Bronchial epithelial cell (primary cell): ENCODE results near the gene PRM3. TPM values are rescaled to one million over a fixed set of nuclear protein-coding genes. Genes with fewer than 3 reads are reported as not detected.

Experiments used
- DNase-seq: peaks from one replicate; pipeline ENCODE4 v3.0.0-alpha.2; 2010; ENCODE audit warnings: low read depth
- FAIRE-seq: peaks from 2 replicates; lab custom pipeline; 2011; peaks lifted over from hg19 to GRCh38; lab: Jason Lieb, UNC
- H3K27me3 ChIP-seq: 2 replicates; pipeline ENCODE4 v1.5.1; 2011; ENCODE audit warnings: low read length; ENCODE audit not compliant: control insufficient read depth, insufficient read depth
- H3K36me3 ChIP-seq: 2 replicates; pipeline ENCODE4 v1.5.1; 2011; ENCODE audit warnings: low read length; ENCODE audit not compliant: control insufficient read depth, insufficient read depth
- H3K4me3 ChIP-seq: 2 replicates; pipeline ENCODE4 v1.5.1; 2011; ENCODE audit warnings: mild to moderate bottlenecking, low read depth, low read length, control low read depth
- total RNA-seq: library from RNA; depleted of rRNA; stranded (reverse); fragments of >200 nt; gene quantifications from 2 replicates; pipeline ENCODE4 v1.2.1, GENCODE V29; 2014
- TF ChIP-seq, protein P1 (sequence below): IDR thresholded peaks from 2 replicates; pipeline ENCODE4 v1.5.1; 2011; ENCODE audit warnings: mild to moderate bottlenecking, moderate library complexity, low read length, control low read depth, inconsistent platforms; ENCODE audit not compliant: insufficient read depth, severe bottlenecking

The PRM3 gene
- total RNA-seq, 1 donor from 2014 or later = not detected

DNA sequence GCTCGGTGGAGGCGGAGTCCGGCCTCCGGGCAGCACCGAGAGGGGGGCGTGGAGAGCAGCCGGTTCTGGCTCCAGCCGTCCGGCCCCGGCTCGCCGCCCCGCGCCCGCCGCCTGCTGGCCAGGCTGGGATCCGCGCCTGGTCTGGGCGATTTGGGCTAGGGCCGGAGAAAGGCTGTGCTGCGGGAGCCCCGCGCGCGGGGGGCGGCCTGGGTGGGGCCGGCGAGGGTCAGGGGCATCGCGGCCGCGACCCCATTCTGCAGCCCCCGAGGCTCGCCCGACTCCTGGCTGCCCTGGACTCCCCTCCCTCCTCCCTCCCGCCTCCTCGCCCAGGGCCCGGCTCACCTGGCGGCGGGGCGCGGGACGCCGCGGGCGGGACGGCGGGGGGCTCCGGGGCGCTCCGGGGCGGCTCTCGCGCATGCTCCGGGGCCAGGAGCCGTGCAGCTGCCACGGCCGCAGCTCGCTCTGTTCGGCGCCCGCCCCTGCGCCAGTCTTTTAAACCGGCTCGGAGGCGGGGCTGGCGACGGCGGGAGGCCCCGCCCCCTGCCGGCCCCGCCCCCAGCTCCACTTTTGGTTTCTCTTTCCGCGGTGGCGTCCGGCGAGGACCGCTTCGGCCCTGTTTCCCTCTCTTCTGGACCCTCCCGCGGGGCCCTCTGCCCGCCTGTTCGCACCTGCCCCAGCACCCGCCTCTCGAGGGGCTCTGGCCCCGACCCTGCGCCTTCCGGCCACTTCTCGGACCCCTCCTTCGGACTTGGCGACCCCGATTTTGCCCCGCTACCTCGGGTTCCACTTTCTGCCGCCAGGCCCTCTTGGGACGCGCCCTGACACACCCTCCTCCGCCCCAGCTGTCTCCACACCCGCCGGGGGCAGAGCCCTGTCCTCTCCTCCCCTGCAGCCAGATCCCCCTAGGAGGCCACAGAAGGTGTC, 17.4 kb downstream of the PRM3 start, which contains the start of gene SOCS1:
Gene SOCS1 (minus strand): TSS at position 468 of the 924 bp plus-strand sequence. CDS start 726 bp downstream, outside the sequence.
- FAIRE-seq (no peak), DNase-seq (peak; percentile 50)
- H3K4me3 ChIP-seq = peak within 1 kb of the TSS; percentile 70

DNA sequence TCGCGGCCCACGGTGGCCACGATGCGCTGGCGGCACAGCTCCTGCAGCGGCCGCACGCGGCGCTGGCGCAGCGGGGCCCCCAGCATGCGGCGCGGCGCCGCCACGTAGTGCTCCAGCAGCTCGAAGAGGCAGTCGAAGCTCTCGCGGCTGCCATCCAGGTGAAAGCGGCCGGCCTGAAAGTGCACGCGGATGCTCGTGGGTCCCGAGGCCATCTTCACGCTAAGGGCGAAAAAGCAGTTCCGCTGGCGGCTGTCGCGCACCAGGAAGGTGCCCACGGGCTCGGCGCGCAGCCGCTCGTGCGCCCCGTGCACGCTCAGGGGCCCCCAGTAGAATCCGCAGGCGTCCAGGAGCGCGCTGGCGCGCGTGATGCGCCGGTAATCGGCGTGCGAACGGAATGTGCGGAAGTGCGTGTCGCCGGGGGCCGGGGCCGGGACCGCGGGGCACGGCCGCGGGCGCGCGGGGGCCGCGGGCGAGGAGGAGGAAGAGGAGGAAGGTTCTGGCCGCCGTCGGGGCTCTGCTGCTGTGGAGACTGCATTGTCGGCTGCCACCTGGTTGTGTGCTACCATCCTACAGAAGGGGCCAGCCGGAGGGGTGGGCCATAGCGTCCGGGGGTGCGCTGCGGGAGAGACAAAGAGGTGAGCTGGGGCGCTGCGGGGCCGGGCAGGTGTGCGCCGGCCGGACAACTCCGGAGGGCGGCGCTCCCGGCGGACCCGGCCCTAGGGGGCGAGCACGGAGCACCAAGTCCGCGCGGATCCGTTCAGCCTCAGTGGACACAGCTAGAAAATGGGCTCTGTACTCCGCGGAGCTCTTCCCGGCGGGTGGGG, 18.3 kb downstream of the PRM3 start:
- DNase-seq (peak; percentile 21), FAIRE-seq (no peak)
- peak overlapping the region; percentile 70 for H3K4me3 ChIP-seq
- TF ChIP-seq, protein P1, sequence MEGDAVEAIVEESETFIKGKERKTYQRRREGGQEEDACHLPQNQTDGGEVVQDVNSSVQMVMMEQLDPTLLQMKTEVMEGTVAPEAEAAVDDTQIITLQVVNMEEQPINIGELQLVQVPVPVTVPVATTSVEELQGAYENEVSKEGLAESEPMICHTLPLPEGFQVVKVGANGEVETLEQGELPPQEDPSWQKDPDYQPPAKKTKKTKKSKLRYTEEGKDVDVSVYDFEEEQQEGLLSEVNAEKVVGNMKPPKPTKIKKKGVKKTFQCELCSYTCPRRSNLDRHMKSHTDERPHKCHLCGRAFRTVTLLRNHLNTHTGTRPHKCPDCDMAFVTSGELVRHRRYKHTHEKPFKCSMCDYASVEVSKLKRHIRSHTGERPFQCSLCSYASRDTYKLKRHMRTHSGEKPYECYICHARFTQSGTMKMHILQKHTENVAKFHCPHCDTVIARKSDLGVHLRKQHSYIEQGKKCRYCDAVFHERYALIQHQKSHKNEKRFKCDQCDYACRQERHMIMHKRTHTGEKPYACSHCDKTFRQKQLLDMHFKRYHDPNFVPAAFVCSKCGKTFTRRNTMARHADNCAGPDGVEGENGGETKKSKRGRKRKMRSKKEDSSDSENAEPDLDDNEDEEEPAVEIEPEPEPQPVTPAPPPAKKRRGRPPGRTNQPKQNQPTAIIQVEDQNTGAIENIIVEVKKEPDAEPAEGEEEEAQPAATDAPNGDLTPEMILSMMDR = peak; percentile 15
- no peaks in the 10 kb centered on the region for H3K27me3 ChIP-seq
- H3K36me3 ChIP-seq = no peaks in the 10 kb centered on the region

More for the DNA sequence above, 17.4 kb downstream of the PRM3 start, which contains the start of gene SOCS1:
- no peaks in the 10 kb centered on the region for H3K36me3 ChIP-seq
- TF ChIP-seq, protein P1 = peak; percentile 71
- no peaks in the 10 kb centered on the region for H3K27me3 ChIP-seq

DNA sequence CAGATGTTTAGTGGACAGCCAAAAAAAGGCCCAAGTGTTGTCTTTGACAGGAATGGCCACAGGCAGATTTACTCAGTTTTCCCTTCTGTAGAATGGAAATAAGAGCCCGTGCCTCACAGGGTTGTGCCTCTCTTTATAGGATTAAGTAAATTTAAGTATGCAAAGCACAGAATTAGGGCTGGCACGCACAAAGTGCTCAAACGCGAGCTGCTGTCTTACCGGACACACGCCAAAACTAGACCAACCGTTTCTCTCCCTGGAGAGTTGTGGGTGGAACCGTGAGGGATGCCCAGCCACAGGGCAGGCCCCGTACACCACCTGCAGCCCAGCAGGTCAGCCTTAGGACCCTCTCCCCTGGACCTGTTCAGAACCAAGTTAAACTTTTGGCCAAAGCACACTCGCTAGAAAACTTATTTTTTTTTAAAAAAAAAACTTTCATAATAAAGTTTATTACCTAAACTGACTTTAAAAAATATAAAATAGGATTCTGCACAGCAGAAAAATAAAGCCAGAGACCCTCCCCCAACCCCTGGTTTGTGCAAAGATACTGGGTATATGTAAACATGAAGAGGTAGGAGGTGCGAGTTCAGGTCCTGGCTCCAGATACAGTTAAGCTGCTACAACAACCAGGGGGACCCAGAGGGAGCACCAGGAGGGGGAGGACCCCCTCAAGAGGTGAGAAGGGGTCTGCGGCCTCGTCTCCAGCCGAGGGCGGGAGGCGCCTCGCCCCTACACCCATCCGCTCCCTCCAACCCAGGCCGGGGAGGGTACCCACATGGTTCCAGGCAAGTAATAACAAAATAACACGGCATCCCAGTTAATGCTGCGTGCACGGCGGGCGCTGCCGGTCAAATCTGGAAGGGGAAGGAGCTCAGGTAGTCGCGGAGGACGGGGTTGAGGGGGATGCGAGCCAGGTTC, 19.2 kb downstream of the PRM3 start:
- TF ChIP-seq, protein P1 = no peak
- Histone ChIP-seq H3K36me3 (no peaks in the 10 kb centered on the region), H3K27me3 (no peaks in the 10 kb centered on the region), H3K4me3 (peak overlapping the region; percentile 70)
- FAIRE-seq (no peak), DNase-seq (no peak)

DNA sequence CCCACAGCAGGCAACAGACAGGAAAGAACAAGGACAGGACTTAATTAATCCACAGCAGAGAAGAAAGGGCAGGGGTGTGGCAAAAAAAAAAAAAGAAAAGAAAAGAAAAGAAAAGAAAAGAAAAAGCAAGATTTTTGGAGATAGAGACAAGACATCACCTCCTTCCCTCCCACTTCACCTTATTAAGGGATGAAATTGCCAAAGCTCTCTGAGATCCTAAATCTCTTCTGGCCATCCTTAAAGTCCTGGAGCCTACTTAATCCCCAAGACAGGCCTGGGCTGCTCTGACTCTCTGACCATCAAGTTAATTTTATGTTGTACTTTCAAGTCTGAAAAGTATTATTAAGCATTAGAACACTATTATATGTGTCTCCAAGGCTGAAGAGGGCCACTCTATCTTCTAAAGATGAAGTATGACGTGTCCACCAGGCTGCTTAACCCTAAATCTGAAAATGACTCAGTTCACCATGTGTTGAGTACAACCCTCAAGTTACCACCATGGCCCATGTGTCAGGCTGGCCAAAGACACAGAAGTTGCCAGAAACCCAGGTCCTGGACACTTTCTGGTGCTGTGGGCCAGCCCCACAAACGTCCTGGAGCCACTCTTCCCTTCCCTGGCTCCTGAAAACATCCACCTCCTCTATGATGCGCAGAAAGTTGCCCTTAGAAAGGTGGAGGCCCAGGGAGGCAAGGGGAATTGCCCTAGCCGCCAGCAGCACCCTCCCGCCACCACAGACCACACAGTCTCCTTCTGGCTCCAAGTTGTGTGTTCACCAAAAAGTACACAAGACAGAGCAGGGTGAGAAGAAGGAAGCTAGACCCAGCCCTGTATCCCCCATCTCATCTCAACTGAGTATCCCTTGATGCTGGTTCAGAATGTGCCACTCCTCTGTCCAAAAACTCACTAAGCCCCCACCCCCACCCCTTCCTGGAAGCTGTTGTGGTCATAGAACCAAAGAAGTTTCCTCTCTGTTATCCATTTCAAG, 20.1 kb downstream of the PRM3 start:
- TF ChIP-seq, protein P1 = no peak
- no peaks in the 10 kb centered on the region for H3K36me3 ChIP-seq
- FAIRE-seq (no peak), DNase-seq (peak; percentile 32)
- H3K27me3 ChIP-seq = no peaks in the 10 kb centered on the region
- H3K4me3 ChIP-seq = no peak overlapping the region
